ENCODE data around the gene WTAP. TPM values are rescaled to one million over a fixed set of nuclear protein-coding genes. Genes with fewer than 3 reads are reported as not detected.

Gene WTAP
- total and polyA plus RNA-seq, 2 of the 4 experiments (the other 2 are of a cell fraction) = 30.2 to 92.3 TPM

DNA sequence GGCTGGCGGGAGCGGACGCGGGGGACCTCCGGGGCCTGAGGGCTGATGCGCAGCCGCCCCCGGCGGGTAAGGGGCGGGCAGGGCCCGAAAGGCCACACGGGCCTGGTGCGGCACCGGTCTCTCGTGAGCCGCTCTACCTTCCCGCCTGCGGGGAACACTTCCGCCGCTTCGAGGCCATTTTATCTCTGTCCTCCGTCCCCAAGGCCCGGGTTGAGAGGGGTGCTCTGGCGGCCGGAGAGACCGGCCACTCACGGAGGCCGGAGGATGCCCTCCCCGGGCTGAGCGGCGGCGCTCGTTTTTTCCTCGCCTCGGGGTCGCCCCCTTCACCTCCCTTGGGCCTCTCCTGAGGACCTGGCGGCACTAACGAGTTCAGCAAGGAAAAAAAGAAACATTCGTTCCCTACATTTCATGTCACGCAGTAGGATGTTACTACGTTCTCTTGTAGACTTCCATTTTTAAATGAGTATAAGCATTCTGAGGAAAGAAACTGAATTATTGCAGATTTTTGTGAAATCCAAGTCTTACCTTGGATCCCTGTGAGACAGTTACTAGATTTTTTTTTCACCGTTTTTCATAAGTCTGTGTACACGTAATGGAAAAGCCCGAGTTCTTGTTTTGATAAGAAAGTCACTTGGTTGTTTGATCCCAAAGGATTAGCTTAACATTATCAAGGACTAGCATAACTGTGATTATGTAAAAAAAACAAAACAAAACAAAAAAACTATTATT, 575 bp downstream of the WTAP start:
- Histone ChIP-seq H2AK5ac (ENCODE audit: low read depth, low read length) (peak overlapping the region; percentile 61), H3K27ac (ENCODE audit: insufficient read depth, low read length) (peak overlapping the region; percentile 97), H3K36me3 (ENCODE audit: control insufficient read depth, insufficient read depth, low read length) (no peaks in the 10 kb centered on the region; the same call in 1 of the 2 replicates), H3K9me1 (ENCODE audit: insufficient read depth, low read length) (peaks cover 3% of the 10 kb centered on the region), H3K18ac (ENCODE audit: low read depth, low read length) (peak overlapping the region; percentile 83), H4K8ac (ENCODE audit: low read depth in 2 of 2, low read length in 2 of 2) (peak overlapping the region; percentile 16 to 69; a peak in 2 of 4 replicates), H3K4ac (ENCODE audit: low read depth, low read length) (peak overlapping the region; percentile 59), H4K20me1 (ENCODE audit: insufficient read depth, low read length) (peaks cover 52% of the 10 kb centered on the region), H3K9me3 (ENCODE audit: control insufficient read depth, insufficient read depth, low read length) (no peaks in the 10 kb centered on the region), H3K9ac (ENCODE audit: low read depth, low read length) (peak overlapping the region; percentile 99), H2AK9ac (replicated peaks; ENCODE audit: low read depth, low read length, poor library complexity) (peak overlapping the region; percentile 90), H2BK20ac (ENCODE audit: low read depth, low read length) (no peak overlapping the region), H3K23ac (ENCODE audit: low read depth, low read length) (peak overlapping the region; percentile 72), H3K56ac (ENCODE audit: extremely low read depth, insufficient read depth, low read length) (peak overlapping the region; percentile 77; the same call in 1 of the 2 replicates), H3K27me3 (ENCODE audit: control insufficient read depth, insufficient read depth, low read length) (no peaks in the 10 kb centered on the region), H4K5ac (ENCODE audit: low read depth, low read length) (no peak overlapping the region; the same call in 1 of the 2 replicates), H3K14ac (replicated peaks; ENCODE audit: low read depth, low read length) (peak overlapping the region; percentile 77), H3K4me2 (ENCODE audit: low read depth, low read length) (peak overlapping the region; percentile 92), H2BK120ac (ENCODE audit: low read depth, low read length) (peak overlapping the region; percentile 15; the same call in 1 of the 2 replicates), H2AFZ (replicated peaks; ENCODE audit: low read length, poor library complexity) (peak overlapping the region; percentile 90), H3K79me1 (ENCODE audit: low read depth in 1 of 2, low read length in 2 of 2) (peaks cover 14 to 43% of the 10 kb centered on the region in 2 experiments), H4K91ac (ENCODE audit: insufficient read depth, low read depth, low read length) (peak overlapping the region; percentile 43), H2BK15ac (ENCODE audit: low read depth, low read length) (no peak overlapping the region), H3K4me1 (ENCODE audit: control insufficient read depth, insufficient read depth, low read length) (peaks cover 3% of the 10 kb centered on the region; the same call in 1 of the 2 replicates), H3K4me3 (ENCODE audit: insufficient read depth, low read depth, low read length) (peak overlapping the region; percentile 98), H2BK5ac (ENCODE audit: low read depth, low read length, poor library complexity, severe bottlenecking) (peak overlapping the region; percentile 91)
- WGBS, 2 experiments (ENCODE audit: extremely low coverage in 2 of 2, insufficient read length in 1 of 2) = no CpG with 5 or more reads among the region's 44 CpGs
- in situ Hi-C loops (cut with MboI; ENCODE audit: low sequenced_read_pairs) (no loop called here), intact Hi-C loops (cut with micrococcal nuclease) (loop anchor here (1.0 to 2.0 kb wide), 3 partner anchors 27 to 61 kb away; partner anchors contain the start of gene TCP1), dilution Hi-C loops (cut with HindIII; ENCODE audit: low sequenced_read_pairs, unreplicated experiment) (no loop called here)
- POLR2A ChIA-PET (ENCODE audit: unreplicated experiment) = no interaction called here
- TF ChIP-seq CEBPB (IDR thresholded peaks at IDR 0.05; ENCODE audit: low read depth, low read length) = no peak
- DNase-seq = no peak
- CTCF ChIA-PET = no interaction called here
- no TSS peak for BruUV-seq (replicated peaks)
- ATAC-seq (ENCODE audit: low read depth) = peak; percentile 54
